HepG2 (cell line): Measurements from ENCODE around the gene PTX4. TPM values are rescaled to one million over a fixed set of nuclear protein-coding genes. Genes with fewer than 3 reads are reported as not detected.

Source experiments
- BORCS8-MEF2B ChIP-seq: sonication (generic); formaldehyde crosslinking; IDR thresholded peaks from 2 replicates; pipeline ENCODE4 v1.8.0; 2022; ENCODE audit warnings: mild to moderate bottlenecking, missing genetic modification reagents
- CCDC6 ChIP-seq: sonication (generic); formaldehyde crosslinking; IDR thresholded peaks from 2 replicates; pipeline ENCODE4 v1.8.1; 2022; ENCODE audit warnings: mild to moderate bottlenecking, missing genetic modification reagents, moderate library complexity
- CHD2 ChIP-seq: IDR thresholded peaks from 2 replicates; pipeline ENCODE4 v1.6.1; 2011; ENCODE audit warnings: low read depth, low read length, improper control_type of control experiment
- GLI4 ChIP-seq: sonication (generic); formaldehyde crosslinking; IDR thresholded peaks from 2 replicates; pipeline ENCODE4 v1.5.1; 2020; ENCODE audit warnings: missing genetic modification reagents, mild to moderate bottlenecking, moderate library complexity, borderline replicate concordance
- JUND ChIP-seq: sonication (generic); formaldehyde crosslinking; IDR thresholded peaks from 2 replicates; pipeline ENCODE4 v1.8.0; 2022; ENCODE audit warnings: mild to moderate bottlenecking, missing genetic modification reagents
- KLF11 ChIP-seq: IDR thresholded peaks from 2 replicates; pipeline ENCODE4 v1.6.1; 2016; ENCODE audit warnings: missing compliant biosample characterization
- MEF2D ChIP-seq: sonication (generic); formaldehyde crosslinking; IDR thresholded peaks from 2 replicates; pipeline ENCODE4 v1.5.1; 2020; ENCODE audit warnings: mild to moderate bottlenecking, missing genetic modification reagents
- NR2C2 ChIP-seq: sonication (generic); formaldehyde crosslinking; IDR thresholded peaks from 2 replicates; pipeline ENCODE4 v1.4.0; 2020; ENCODE audit warnings: missing genetic modification reagents, mild to moderate bottlenecking, moderate library complexity, borderline replicate concordance
- RFX5 ChIP-seq: IDR thresholded peaks from 2 replicates; pipeline ENCODE4 v1.6.1; 2011; ENCODE audit warnings: low read depth, low read length, improper control_type of control experiment
- SP4 ChIP-seq: sonication (generic); formaldehyde crosslinking; IDR thresholded peaks from 2 replicates; pipeline ENCODE4 v1.8.1; 2023; ENCODE audit warnings: mild to moderate bottlenecking, missing genetic modification reagents
- SYNCRIP ChIP-seq: fragments of 200-400 bp; formaldehyde crosslinking; IDR thresholded peaks from 2 replicates; pipeline ENCODE4 v1.6.1; 2018; ENCODE audit warnings: mild to moderate bottlenecking, low read depth, low read length; ENCODE audit not compliant: insufficient read depth
- ZBTB7B ChIP-seq: sonication (generic); formaldehyde crosslinking; IDR thresholded peaks from 2 replicates; pipeline ENCODE4 v1.4.0; 2020; ENCODE audit warnings: missing genetic modification reagents
- ZNF33A ChIP-seq: sonication (generic); formaldehyde crosslinking; IDR thresholded peaks from 2 replicates; pipeline ENCODE4 v1.5.1; 2020; ENCODE audit warnings: missing genetic modification reagents, mild to moderate bottlenecking, moderate library complexity, borderline replicate concordance
- ZNF44 ChIP-seq: sonication (generic); formaldehyde crosslinking; IDR thresholded peaks from 2 replicates; pipeline ENCODE4 v1.5.1; 2020; ENCODE audit warnings: mild to moderate bottlenecking, missing genetic modification reagents
- ZNF878 ChIP-seq: sonication (generic); formaldehyde crosslinking; IDR thresholded peaks from 2 replicates; pipeline ENCODE4 v1.8.1; 2023; ENCODE audit warnings: mild to moderate bottlenecking, missing genetic modification reagents, moderate library complexity
- polyA plus RNA-seq, 8 experiments: library from polyadenylated mRNA; depleted of rRNA in 3 of 8; stranded (reverse) in 7 of 8; unstranded in 1 of 8; fragments of >200 nt; fragmentation: Illumina TruSeq in 4 of 8; extraction: Trizol in 4 of 8; gene quantifications; 2 replicates each; pipeline versions ENCODE4 v1.2.1 to v1.2.3, GENCODE V29; 2011 to 2016; ENCODE audit warnings: low read depth in 4 of 8, missing spikeins in 1 of 8, mixed read lengths in 1 of 8; ENCODE audit not compliant: insufficient read depth in 1 of 8
- total RNA-seq, 5 experiments: library from RNA; depleted of rRNA; stranded (reverse); fragments of >200 nt; fragmentation: Illumina TruSeq; extraction: Trizol; gene quantifications; 2 replicates each; pipeline ENCODE4 v1.2.3, GENCODE V29; 2016; ENCODE audit warnings: low read depth in 1 of 5
- TF ChIP-seq, protein P1 (sequence below): sonication (generic); formaldehyde crosslinking; IDR thresholded peaks from 2 replicates; pipeline ENCODE4 v1.4.0; 2020; ENCODE audit warnings: missing genetic modification reagents
- TF ChIP-seq, protein P2 (sequence below): sonication (generic); formaldehyde crosslinking; IDR thresholded peaks from 2 replicates; pipeline ENCODE4 v1.8.0; 2022; ENCODE audit warnings: missing genetic modification reagents, mild to moderate bottlenecking, borderline replicate concordance
- TF ChIP-seq, protein P3 (sequence below): sonication (generic); formaldehyde crosslinking; IDR thresholded peaks from 2 replicates; pipeline ENCODE4 v1.4.0; 2020; ENCODE audit warnings: missing genetic modification reagents
- TF ChIP-seq, protein P4 (sequence below): sonication (generic); formaldehyde crosslinking; IDR thresholded peaks from 2 replicates; pipeline ENCODE4 v1.4.0; 2020; ENCODE audit warnings: missing genetic modification reagents
- TF ChIP-seq, protein P5 (sequence below): IDR thresholded peaks from 2 replicates; pipeline ENCODE4 v1.6.1; 2018; ENCODE audit warnings: missing genetic modification reagents, mild to moderate bottlenecking, missing compliant biosample characterization

Gene PTX4
- total and polyA plus RNA-seq, 2 of the 13 experiments (the other 11 are each of a cell fraction or from before 2014, with no cell fraction given), result 0.04 TPM; not detected in 1

DNA sequence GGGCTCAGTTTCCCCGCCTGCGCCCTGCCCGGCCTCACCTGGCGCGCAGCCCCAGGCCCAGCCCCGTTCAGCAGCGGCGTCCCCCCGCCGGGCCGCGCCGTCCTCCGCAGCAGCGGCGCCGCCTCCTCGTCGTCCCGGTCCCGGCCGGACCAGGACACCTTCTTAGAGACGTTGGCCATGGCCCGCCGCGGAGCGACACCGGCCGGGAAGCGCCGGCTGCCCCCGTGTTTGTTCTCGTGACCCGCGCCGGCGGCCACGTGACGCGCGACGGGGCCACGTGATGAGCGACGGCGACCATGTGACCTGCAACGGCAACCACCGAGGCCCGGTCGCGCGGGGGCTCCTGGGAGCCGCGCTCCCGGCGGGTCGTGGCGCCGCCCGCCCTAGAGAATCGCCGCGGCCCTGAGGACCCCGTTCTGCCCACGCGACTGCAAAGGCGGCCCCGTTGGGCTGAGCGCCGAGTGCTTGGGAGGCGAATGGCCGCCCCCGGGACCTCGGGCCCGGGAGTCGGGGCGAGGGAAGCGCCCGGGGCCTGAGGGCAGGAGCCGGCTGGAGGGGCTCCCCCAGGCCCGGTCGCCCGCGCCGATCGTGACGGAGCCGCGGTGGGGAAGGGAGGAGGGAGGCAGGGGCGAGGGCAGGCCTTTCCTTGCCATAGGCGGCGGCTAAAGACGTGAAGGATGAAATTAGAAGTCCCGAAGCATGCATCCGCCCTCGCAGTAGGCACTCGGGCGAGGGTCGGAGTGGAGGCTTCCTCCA is 13.8 kb downstream of the PTX4 start, which contains the start of gene CLCN7 (continued):
- TF ChIP-seq ZNF33A (CRISPR knock-in tag) (no peak), SP4 (CRISPR knock-in tag) (peak; percentile 42; the same call in 1 of the 2 replicates), RFX5 (no peak), KLF11 (0 out of 2 replicates have a peak, but pooled peaks have one; percentile 57), NR2C2 (CRISPR knock-in tag) (peak; percentile 83), SYNCRIP (no peak), ZNF44 (CRISPR knock-in tag) (peak; percentile 58; the same call in 1 of the 2 replicates), CCDC6 (CRISPR knock-in tag) (peak; percentile 97; the same call in 1 of the 2 replicates), MEF2D (CRISPR knock-in tag) (no peak), JUND (0 out of 2 replicates have a peak, but pooled peaks have one; percentile 13), GLI4 (CRISPR knock-in tag) (peak; percentile 26; the same call in 1 of the 2 replicates), ZNF878 (CRISPR knock-in tag) (0 out of 2 replicates have a peak, but pooled peaks have one; percentile 14), ZBTB7B (CRISPR knock-in tag) (peak; percentile 51; the same call in 1 of the 2 replicates), CHD2 (no peak), BORCS8-MEF2B (CRISPR knock-in tag) (peak; percentile 69; the same call in 1 of the 2 replicates)
- TF ChIP-seq, protein P1, sequence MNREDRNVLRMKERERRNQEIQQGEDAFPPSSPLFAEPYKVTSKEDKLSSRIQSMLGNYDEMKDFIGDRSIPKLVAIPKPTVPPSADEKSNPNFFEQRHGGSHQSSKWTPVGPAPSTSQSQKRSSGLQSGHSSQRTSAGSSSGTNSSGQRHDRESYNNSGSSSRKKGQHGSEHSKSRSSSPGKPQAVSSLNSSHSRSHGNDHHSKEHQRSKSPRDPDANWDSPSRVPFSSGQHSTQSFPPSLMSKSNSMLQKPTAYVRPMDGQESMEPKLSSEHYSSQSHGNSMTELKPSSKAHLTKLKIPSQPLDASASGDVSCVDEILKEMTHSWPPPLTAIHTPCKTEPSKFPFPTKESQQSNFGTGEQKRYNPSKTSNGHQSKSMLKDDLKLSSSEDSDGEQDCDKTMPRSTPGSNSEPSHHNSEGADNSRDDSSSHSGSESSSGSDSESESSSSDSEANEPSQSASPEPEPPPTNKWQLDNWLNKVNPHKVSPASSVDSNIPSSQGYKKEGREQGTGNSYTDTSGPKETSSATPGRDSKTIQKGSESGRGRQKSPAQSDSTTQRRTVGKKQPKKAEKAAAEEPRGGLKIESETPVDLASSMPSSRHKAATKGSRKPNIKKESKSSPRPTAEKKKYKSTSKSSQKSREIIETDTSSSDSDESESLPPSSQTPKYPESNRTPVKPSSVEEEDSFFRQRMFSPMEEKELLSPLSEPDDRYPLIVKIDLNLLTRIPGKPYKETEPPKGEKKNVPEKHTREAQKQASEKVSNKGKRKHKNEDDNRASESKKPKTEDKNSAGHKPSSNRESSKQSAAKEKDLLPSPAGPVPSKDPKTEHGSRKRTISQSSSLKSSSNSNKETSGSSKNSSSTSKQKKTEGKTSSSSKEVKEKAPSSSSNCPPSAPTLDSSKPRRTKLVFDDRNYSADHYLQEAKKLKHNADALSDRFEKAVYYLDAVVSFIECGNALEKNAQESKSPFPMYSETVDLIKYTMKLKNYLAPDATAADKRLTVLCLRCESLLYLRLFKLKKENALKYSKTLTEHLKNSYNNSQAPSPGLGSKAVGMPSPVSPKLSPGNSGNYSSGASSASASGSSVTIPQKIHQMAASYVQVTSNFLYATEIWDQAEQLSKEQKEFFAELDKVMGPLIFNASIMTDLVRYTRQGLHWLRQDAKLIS, result 0 out of 2 replicates have a peak, but pooled peaks have one; percentile 37
- TF ChIP-seq, protein P2, sequence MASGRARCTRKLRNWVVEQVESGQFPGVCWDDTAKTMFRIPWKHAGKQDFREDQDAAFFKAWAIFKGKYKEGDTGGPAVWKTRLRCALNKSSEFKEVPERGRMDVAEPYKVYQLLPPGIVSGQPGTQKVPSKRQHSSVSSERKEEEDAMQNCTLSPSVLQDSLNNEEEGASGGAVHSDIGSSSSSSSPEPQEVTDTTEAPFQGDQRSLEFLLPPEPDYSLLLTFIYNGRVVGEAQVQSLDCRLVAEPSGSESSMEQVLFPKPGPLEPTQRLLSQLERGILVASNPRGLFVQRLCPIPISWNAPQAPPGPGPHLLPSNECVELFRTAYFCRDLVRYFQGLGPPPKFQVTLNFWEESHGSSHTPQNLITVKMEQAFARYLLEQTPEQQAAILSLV, result peak; percentile 86
- TF ChIP-seq, protein P3, sequence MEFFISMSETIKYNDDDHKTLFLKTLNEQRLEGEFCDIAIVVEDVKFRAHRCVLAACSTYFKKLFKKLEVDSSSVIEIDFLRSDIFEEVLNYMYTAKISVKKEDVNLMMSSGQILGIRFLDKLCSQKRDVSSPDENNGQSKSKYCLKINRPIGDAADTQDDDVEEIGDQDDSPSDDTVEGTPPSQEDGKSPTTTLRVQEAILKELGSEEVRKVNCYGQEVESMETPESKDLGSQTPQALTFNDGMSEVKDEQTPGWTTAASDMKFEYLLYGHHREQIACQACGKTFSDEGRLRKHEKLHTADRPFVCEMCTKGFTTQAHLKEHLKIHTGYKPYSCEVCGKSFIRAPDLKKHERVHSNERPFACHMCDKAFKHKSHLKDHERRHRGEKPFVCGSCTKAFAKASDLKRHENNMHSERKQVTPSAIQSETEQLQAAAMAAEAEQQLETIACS, result peak; percentile 68
- TF ChIP-seq, protein P4, sequence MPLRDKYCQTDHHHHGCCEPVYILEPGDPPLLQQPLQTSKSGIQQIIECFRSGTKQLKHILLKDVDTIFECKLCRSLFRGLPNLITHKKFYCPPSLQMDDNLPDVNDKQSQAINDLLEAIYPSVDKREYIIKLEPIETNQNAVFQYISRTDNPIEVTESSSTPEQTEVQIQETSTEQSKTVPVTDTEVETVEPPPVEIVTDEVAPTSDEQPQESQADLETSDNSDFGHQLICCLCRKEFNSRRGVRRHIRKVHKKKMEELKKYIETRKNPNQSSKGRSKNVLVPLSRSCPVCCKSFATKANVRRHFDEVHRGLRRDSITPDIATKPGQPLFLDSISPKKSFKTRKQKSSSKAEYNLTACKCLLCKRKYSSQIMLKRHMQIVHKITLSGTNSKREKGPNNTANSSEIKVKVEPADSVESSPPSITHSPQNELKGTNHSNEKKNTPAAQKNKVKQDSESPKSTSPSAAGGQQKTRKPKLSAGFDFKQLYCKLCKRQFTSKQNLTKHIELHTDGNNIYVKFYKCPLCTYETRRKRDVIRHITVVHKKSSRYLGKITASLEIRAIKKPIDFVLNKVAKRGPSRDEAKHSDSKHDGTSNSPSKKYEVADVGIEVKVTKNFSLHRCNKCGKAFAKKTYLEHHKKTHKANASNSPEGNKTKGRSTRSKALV (CRISPR knock-in tag), result no peak
- TF ChIP-seq, protein P5, sequence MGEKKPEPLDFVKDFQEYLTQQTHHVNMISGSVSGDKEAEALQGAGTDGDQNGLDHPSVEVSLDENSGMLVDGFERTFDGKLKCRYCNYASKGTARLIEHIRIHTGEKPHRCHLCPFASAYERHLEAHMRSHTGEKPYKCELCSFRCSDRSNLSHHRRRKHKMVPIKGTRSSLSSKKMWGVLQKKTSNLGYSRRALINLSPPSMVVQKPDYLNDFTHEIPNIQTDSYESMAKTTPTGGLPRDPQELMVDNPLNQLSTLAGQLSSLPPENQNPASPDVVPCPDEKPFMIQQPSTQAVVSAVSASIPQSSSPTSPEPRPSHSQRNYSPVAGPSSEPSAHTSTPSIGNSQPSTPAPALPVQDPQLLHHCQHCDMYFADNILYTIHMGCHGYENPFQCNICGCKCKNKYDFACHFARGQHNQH, result peak; percentile 76
